ENCODE results near the gene RAB17.

DNA sequence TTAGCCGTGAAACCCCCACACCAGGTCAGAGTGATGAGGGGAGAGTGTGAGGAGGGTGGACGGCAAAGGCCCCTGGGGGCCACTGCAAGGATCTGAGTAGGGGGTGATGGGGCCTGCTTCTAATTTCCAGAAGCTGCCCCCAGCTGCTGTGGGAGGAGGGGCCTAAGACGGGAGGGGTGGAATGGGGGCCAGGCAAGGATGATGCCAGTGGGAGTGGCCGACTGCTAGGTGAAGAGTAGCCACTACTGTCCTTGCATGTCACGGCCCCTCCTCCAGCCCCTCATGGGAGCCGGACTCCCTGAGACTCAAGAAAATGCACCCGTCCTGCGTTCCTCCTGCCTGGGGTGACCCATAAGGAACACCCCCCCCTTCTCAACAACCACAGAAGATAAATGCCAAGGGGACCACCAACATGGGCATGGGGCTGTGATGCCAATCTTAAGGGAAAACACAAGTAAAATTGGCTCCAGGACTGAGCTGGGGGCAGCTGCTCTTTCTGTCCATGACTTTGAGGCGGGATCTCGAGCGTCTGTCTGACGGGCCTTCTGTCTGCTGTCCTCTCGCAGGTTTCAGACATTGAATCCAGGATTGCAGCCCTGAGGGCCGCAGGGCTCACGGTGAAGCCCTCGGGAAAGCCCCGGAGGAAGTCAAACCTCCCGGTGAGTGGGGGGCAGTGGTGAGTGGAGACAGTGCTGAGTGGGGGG is 48.4 kb downstream of the RAB17 start:
- TF ChIP-seq, protein P1, sequence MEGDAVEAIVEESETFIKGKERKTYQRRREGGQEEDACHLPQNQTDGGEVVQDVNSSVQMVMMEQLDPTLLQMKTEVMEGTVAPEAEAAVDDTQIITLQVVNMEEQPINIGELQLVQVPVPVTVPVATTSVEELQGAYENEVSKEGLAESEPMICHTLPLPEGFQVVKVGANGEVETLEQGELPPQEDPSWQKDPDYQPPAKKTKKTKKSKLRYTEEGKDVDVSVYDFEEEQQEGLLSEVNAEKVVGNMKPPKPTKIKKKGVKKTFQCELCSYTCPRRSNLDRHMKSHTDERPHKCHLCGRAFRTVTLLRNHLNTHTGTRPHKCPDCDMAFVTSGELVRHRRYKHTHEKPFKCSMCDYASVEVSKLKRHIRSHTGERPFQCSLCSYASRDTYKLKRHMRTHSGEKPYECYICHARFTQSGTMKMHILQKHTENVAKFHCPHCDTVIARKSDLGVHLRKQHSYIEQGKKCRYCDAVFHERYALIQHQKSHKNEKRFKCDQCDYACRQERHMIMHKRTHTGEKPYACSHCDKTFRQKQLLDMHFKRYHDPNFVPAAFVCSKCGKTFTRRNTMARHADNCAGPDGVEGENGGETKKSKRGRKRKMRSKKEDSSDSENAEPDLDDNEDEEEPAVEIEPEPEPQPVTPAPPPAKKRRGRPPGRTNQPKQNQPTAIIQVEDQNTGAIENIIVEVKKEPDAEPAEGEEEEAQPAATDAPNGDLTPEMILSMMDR (IDR thresholded peaks at IDR 0.05 in 8 of 11, conservative IDR thresholded peaks at IDR 0.05 in 3 of 11): no peak
- no peak for TF ChIP-seq POLR2AphosphoS5 (IDR thresholded peaks at IDR 0.05)

Data from spleen (tissue), 7 donors.